GM19025 (cell line): ENCODE data around the gene GAK.

ENCODE experiments used
- ATAC-seq: cut with Tn5 transposase; IDR thresholded peaks from one replicate; pipeline ENCODE4 v1.9.1; 2021; ENCODE audit warnings: mild to moderate bottlenecking, low read depth, moderate library complexity; ENCODE audit not compliant: unreplicated experiment

Gene GAK

DNA sequence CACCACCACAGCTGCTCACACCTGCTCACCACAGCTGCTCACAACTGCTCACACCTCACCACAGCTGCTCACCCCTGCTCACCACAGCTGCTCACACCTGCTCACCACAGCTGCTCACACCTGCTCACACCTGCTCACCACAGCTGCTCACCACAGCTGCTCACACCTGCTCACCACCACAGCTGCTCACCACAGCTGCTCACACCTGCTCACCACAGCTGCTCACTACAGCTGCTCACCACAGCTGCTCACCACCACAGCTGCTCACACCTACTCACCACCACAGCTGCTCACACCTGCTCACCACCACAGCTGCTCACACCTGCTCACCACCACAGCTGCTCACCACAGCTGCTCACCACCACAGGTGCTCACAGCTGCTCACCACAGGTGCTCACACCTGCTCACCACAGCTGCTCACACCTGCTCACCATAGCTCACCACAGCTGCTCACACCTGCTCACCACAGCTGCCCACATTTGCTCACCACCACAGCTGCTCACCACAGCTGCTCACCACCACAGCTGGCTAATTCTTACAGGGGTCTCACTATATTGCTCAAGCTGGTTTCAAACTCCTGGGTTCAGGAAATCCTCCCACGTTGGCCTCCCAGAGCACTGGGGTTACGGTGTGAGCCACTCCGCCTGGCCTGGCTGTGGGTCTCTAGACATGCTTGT is 75.8 kb downstream of the GAK start:
- ATAC-seq: no peak

DNA sequence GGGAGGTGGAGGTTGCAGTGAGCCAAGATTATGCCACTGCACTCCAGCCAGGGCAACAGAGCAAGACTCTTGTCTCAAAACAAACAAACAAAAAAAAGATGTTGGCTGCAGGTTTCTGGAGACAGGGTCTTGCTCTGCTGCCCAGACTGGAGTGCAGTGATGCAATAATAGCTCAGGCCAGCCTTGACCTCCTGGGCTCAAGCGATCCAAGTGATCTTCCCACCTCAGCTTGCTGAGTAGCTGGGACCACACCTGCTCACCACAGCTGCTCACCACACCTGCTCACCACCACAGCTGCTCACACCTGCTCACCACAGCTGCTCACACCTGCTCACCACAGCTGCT is 76.3 kb downstream of the GAK start:
- no peak for ATAC-seq

DNA sequence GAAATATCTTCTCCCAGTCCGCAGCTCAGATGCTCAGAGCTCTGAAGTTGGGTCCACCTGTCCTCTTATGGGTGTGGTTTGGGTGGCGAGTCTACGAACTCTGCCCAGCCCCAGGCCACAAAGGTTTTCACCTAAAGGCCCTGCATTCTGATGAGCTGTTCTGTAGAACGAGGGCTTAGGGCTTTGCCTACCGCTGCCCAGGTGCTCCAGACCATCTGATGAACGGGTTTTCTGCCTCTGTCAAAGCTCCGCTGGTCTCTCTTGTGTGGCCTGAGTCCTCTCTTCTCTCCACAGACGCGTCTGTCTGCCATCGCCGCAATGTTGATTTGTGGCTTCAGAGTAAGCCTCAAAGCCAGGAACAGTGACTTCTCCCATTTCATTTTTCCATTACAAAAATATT is 77.8 kb downstream of the GAK start:
- no peak for ATAC-seq

DNA sequence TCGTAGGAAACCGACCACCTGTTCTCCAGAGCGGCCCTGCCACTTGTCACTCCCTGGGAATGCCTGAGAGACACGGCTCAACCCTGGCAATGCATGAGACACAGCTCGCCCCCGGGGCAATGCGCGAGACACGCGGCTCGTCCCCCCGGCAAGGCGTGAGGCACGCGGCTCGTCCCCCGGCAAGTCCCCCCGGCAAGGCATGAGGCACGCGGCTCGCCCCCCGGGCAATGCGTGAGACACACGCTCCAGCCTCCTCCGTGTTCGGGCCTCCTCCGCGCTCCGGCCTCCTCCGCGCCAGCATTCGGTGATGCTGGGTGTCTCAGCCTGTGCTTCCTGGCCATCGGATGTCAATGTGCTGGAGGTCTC is 78.7 kb downstream of the GAK start:
- no peak for ATAC-seq

DNA sequence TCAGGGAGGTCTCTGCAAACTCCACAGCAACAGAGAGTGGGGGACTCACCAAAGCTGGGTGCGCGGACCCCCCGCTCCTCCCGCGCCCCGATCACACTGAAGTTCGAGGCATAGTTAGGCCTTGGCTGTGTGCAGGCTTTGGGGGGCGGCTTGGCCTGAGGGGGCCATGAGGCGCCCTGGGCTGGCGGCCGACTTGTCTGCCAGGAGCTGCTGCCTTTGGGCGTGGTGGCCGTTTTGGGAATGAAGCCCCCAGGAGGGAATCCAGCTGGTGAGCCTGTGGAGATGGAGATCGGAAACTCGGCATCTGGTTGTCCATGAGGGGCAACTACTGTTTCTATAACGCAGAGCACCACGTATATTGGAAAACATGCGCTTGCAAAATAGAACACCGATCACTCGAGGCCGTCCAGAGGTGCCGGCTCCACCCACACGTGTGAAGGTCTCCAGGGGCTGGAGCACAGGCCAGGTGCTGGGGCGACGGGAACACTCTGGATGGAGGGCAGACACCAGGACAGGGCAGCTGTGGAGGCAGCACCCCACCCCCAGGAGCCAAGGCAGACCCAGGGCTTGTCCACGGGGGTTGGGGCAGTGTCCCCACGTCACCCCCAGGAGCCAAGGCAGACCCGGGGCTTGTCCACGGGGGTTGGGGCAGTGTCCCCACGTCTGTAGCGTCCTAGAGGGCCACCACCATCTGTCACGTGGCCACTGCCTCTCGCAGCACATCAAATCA is 80.2 kb downstream of the GAK start:
- ATAC-seq: no peak

DNA sequence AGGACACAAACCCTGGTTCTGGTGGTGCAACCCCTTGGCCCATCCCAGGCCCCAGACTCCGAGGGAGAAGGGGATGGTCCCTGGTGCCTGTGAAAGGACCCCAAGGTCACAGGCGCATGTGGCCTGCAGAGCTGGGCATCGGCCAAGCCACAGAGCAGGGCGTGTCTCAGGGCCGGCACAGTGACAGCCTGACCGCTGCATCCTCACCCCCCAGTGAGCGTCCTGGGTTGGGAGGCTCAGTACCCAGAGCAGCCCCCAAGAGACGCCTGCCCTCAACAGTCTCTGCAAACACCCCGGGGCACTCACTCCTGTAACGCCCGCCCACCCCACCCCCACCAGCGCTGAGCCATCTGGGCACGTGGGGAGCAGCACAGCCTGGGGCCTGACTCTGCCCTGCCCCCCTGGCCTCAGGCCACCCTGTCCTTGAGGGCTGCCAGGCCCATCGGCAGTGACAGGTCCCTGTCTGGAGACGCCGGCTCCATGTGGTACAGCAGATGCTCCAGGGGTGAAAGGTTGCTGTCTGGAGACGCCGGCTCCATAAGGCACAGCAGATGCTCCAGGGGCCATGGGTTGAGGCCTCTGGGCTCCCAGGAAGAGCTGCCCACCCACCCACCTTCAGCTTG is 81.7 kb downstream of the GAK start:
- ATAC-seq: no peak

DNA sequence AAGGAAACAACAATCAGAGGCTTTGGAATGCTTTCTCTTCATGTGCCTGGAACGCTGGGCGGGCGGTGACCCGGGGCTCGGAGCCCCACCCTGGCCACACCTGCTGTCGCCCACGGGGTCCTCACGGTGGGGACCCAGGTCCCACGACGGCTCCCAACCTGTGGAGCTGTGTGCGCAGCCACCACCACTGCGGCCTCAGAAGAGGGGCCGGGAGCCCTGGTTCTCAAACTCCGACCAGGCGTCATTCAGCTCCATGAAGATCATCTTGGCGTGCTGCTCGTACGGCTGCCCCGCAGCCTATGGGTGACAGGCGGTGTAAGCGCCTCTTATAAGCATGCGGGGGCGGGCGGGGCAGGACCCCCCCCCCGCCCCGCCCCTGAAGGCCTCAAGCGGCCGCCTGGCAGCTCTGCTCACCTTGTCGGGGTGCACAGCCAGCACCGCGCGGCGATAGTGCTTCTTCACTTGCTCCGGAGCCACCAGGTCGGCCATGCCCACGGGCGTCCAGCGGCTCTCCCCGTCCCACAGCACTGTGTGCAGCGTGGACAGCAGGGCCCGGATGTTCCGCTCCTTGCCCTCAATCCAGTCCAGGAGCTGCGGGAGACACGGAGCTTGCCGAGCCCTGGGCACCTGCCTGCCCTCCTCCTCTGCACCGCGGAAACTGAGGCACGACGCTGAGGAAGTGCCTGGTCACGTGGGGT is 82.5 kb downstream of the GAK start:
- no peak for ATAC-seq

DNA sequence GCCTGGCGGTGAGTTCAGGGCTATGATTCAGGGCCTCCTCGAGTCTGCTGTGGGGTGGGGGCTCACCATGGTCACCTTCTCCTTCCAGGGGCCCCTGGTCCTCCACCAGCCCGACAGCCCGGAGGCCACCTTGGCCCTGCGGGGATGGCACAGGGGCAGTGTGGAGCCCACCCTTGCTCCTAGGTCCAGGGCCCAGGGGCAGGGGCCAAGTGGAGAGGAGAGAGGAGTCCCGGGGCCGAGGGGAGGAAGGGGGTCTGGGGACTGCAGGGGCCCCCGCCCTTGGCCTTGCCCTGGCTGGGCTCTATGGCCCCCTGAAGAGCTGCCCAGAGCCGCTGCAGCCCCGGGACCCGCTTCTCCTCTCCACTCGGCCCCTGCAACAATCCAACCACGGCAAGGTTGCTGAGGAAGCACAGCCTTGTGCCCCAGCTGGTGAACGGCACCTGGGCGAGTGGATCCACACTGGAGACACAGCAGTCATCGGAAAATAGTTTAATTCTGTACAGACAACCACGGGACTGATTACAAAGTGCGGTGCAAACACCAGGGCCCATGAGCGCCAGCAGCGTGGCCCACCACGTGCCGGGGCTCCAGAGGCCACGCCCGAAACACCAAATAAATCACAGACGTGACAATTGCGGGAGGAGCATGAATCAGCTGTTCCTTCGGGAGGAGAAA is 83.2 kb downstream of the GAK start:
- no peak for ATAC-seq

DNA sequence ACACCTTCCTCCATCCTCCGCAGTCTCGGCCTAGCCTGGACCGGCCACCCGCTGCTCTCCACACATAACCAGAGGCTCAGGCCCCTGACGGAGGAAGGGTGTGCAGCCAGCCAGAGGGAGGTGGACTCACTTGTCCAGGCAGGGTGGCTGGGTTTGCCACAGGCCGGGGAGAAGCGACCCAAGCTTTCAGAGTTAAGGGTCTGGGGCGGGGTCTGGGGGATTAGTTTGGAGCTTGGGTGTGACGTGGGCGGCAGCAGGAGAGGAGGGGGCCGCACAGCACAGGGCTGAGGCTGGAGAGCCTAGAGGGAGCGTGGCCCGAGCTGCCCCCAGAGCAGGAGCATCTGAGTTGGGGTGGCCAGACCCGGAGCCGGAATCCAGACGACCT is 83.8 kb downstream of the GAK start:
- no peak for ATAC-seq

DNA sequence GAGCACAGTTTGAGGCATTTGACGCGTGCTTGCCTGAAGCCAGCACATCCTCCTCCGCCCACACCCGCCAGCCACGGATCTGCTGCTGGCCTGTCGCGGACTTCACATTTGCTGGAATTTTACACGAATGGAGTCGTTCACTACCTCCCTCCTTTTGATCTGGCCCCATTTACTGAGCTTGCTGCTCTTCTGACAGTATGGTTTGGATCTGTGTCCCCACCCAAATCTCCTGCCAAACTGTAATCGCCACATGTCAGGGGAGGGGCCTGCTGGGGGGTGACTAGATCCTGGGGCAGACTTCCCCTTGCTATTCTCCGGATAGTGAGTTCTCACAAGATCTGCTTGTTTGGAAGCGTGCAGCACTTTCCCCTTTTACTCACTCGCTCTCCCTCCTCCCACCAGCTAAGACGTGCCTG is 86.3 kb downstream of the GAK start:
- ATAC-seq: no peak

DNA sequence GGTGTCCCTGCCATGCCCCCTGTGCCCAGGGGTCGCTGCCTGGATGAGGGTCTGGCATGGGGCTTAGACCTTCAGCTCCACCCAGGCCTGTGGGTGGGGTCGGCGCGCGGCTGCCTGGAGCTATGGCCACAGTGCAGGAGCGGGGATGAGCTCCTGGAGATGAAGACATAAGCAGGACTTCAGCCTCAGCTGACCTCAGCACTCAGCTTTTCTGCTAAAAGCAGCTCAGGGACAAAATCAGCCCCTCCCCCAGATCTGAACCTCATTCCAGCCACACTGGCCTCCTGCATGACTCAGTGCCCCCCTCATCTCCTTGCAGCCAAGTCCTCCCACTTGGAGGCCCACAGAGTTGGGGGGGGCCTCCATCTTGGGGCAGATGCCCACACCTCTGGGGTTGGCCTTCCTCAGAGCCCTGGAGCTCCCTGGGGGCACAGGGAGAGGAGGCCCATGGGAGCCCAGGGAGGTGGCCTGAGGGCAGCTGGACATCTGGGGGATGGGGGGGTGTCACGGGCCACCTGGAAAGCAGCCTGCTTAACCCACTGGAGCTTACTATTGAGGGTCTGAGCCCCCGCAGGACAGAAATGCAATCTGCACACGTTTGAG is 86.8 kb downstream of the GAK start:
- ATAC-seq: no peak

DNA sequence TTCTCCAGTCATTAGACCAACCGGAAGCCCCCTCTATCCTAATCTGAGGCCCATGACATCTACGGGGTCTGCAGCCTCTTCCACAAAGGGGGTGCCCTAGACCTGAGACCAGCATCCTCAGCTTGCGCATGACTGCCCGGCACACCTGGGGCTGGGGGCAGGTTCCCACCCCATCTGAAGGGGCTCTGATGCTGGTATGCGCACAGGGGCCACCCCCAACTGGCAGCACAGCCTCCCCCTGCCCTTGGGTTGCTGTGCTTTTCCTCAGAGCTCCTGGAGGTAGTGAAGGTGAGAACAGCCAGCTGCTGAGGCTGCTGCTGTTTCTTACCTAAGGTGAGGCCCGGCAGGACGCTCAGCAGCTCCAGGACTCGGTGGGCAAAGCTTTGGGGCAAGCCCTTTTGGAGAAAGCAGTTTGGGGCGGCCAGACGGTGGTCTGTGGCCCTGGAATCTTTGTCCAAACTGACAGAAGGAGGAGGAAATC is 87.3 kb downstream of the GAK start:
- ATAC-seq: no peak

DNA sequence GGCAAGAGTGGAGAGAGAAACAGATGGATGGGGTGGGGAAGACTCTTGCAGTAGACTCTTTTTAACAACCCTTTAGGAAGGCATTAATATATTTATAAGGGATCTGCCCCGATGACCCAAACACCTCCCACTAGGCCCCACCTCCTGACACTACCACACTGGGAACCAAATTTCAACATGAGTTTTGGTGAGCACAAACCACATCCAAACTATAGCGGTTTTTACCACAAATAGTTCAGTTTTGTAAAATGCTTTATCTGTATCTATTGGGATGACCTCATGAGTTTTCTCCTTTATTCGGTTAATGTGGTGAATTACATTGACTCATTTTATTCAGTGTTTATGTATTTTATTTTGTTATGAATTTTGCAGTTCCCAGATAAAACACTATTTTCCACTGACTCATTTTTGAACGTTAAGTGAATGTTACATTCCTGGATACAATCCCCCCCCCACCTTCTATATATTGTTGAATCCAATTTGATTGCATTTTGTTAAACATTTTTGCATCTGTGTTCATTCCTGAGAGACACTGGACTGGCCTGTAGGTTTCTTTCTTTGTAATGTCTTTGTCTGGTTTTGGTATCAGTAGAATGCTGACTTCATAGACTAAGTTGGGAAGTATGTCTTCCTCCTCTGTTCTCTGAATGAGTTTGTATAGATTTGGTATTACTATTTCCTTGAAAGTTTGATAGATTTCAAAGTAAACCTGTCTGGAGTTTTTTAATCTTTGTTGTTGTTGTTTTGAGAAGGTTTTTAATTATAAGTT is 92.3 kb downstream of the GAK start:
- no peak for ATAC-seq

DNA sequence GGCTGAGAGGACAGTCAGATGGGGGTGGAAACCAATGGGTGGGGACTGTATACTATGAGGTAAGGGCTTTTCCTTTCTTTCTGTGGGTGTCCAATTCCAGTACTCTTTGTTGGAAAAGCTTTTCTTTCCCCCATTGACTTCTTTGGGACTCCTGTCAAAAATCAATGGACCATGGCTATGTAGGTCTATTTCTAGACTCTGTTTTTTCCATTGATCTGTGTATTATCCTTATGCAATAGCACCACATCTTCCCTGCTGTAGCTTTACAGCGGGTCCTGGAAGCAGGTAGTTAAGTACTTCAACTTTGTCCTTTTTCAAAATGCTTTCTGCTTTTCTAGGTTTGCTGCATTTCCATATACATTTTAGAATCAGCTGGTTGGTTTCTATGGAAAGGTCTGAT is 94.3 kb downstream of the GAK start:
- ATAC-seq: no peak

DNA sequence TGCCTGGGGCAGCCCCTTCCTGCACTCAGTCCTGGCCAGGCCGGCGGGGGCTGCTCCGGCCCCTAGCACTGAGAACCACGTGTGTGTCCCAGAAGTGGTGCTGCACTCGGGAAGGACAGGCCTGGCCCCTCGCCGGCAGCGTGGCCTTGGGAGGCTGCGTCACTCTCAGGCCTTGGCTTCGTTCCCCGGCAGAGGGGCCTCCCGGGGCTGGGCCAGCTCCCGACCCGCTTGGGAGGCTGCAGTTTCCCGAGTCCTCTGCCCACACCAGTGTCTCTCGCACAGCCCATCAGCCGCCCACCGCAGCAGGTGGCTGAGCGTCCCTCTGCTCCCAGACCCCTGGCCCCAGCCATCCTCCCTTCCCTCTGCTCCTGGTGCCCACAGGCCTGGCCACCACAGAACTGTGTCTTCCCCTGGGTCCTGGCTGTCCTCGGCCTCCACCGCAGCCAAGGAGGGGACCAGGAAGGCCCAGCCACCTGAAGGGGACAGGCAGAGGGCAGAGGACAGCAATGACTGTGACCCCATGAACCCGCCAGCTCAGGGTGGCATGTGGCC is 95.3 kb downstream of the GAK start:
- no peak for ATAC-seq

DNA sequence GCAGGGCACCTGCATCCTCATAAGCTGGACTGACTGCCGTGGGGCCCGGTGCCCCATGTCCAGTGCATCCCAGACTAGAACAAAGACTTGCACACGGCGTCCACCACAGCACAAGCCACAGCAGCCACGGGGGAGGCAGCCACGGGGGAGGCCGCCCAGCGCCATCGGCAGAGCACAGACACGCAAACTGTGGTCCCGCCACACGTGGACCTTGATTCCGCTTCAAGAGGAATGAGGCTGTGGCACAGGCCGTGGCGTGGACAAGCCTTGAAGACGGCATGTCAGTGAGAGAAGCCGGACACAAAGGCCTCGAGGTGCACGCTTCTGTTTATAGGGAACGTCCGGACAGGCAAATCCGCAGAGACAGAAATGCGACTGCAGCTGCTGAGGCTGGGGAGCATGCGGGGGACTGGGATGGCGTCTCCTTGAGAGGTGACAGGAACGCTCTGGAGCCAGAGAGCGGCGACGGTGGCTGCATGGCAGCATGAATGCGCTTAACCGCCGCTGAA is 96.1 kb downstream of the GAK start:
- no peak for ATAC-seq

DNA sequence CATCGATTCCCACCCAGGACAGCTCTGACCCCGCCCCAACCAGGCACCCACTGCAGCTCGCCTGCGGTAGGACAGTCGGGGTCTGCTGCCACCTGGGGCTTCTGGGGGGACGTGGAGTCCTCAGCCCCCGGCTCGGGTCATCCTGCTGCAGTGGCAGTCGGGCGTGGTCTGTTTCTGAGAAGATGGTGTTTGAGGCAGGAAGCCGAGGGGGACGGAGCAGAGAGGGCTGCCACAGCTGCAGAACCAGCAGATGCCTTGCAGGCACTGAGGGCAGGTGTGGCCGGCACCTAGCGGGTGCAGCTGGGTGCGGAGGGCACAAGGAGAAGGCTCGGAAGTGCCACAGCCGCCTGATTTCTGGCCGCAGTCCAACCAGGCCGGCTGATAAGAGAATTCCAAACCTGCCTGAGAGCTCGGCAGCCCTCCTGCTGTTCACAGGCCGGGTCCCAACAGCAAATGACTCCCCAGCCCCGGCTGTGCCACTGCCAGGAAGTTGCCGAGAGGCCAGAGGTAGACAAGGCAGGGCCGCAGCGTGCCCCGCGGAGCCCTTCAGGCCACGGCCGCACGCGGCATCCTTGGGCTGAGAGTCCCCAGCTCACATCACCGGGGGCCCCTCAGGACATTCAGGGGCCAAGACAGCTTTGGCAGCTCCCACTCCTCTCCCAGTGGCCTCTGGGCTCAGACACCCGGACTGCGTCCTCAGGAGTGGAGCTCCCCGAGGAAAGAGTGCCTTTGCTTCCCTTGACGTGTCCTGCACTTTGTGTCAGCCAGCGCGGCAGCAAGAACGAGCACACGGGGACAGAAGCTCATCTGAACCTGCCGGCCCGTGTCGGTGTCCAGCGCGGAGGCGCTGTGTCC is 96.7 kb downstream of the GAK start:
- ATAC-seq: no peak
